HG03196 (cell line): ENCODE results near the gene SLC26A2.

Experiments
- ATAC-seq: cut with Tn5 transposase; IDR thresholded peaks from one replicate; pipeline ENCODE4 v1.9.1; 2021; ENCODE audit not compliant: unreplicated experiment

The SLC26A2 gene

GRCh38 chr5:149960272-149961185 is at the start of gene SLC26A2:
SLC26A2 (plus strand) TSS chr5:149960758; CDS start chr5:149977653, 16,895 bp downstream.
- ATAC-seq = peak; percentile 97

- no peak for ATAC-seq
Measured at GRCh38 chr5:149911031-149911430, 49.5 kb upstream of the SLC26A2 start.

GRCh38 chr5:149912226-149912871 is 48.2 kb upstream of the SLC26A2 start:
- ATAC-seq = no peak

GRCh38 chr5:149913436-149914419 is 46.8 kb upstream of the SLC26A2 start:
- ATAC-seq = no peak

- ATAC-seq = no peak
Measured at GRCh38 chr5:149915392-149916260, 44.9 kb upstream of the SLC26A2 start.

GRCh38 chr5:149916334-149917072 is 44.1 kb upstream of the SLC26A2 start:
- no peak for ATAC-seq

GRCh38 chr5:149917073-149917676 is 43.4 kb upstream of the SLC26A2 start:
- ATAC-seq = no peak

- no peak for ATAC-seq
Measured at GRCh38 chr5:149921597-149921996, 39.0 kb upstream of the SLC26A2 start.

GRCh38 chr5:149922950-149923349 is 37.6 kb upstream of the SLC26A2 start:
- no peak for ATAC-seq

- ATAC-seq = no peak
Measured at GRCh38 chr5:149924486-149924885, 36.1 kb upstream of the SLC26A2 start.

- no peak for ATAC-seq
Measured at GRCh38 chr5:149930043-149930748, 30.4 kb upstream of the SLC26A2 start.

- ATAC-seq = no peak
Measured at GRCh38 chr5:149930749-149931574, 29.6 kb upstream of the SLC26A2 start.

- no peak for ATAC-seq
Measured at GRCh38 chr5:149931992-149932436, 28.5 kb upstream of the SLC26A2 start.

GRCh38 chr5:149932445-149933350 is 27.9 kb upstream of the SLC26A2 start:
- ATAC-seq = no peak

GRCh38 chr5:149935431-149935901 is 25.1 kb upstream of the SLC26A2 start:
- ATAC-seq = no peak

GRCh38 chr5:149936044-149936699 is 24.4 kb upstream of the SLC26A2 start:
- ATAC-seq = no peak
